Epithelial cell of esophagus (primary cell): ENCODE data around the gene ZNF639.

Experiments
- DNase-seq: peaks from one replicate; pipeline ENCODE4 v3.0.0; 2010; ENCODE audit warnings: low read depth
- H3K4me3 ChIP-seq: 2 replicates; pipeline ENCODE4 v1.5.1; 2011; ENCODE audit warnings: mild to moderate bottlenecking, low read length, control low read depth
- CTCF ChIP-seq: IDR thresholded peaks from 2 replicates; pipeline ENCODE4 v1.5.1; 2011; ENCODE audit warnings: low read depth, mild to moderate bottlenecking, low read length, control low read depth, inconsistent platforms; ENCODE audit not compliant: insufficient read depth; ENCODE audit errors: missing control alignments

ZNF639 gene

GRCh38 chr3:179333084-179333483, 10.3 kb downstream of the ZNF639 start:
- no peak for TF ChIP-seq CTCF
- DNase-seq: no peak
- no peak overlapping the region for H3K4me3 ChIP-seq

GRCh38 chr3:179336345-179336929, 13.6 kb downstream of the ZNF639 start:
- H3K4me3 ChIP-seq: no peak overlapping the region
- DNase-seq: no peak
- no peak for TF ChIP-seq CTCF

- H3K4me3 ChIP-seq: peak within 1 kb of the TSS; percentile 81
- TF ChIP-seq CTCF: no peak
- DNase-seq: peak; percentile 97
Measured at GRCh38 chr3:179347345-179348194, 24.7 kb downstream of the ZNF639 start, which contains the start of gene MFN1. Gene MFN1 (plus strand): TSS chr3:179347709. CDS start chr3:179348852, 1,143 bp downstream.

- peak; percentile 64 for DNase-seq
- H3K4me3 ChIP-seq: peak overlapping the region; percentile 81
Measured at GRCh38 chr3:179348325-179349013, 25.6 kb downstream of the ZNF639 start.

GRCh38 chr3:179355996-179356395, 33.2 kb downstream of the ZNF639 start:
- TF ChIP-seq CTCF: no peak
- no peak for DNase-seq
- H3K4me3 ChIP-seq: no peak overlapping the region

More at GRCh38 chr3:179348325-179349013, 25.6 kb downstream of the ZNF639 start:
- TF ChIP-seq CTCF: no peak

- no peak overlapping the region for H3K4me3 ChIP-seq
- TF ChIP-seq CTCF: no peak
- DNase-seq: no peak
Measured at GRCh38 chr3:179363332-179363731, 40.5 kb downstream of the ZNF639 start.
